ENCODE results near the gene SLC38A5. TPM values are rescaled to one million over a fixed set of nuclear protein-coding genes. Genes with fewer than 3 reads are reported as not detected.

Gene SLC38A5
- total RNA-seq, 1 donor from 2014 or later = 15.7 TPM

GRCh38 chrX:48507246-48507645 is 37.2 kb upstream of the SLC38A5 start:
- no peak overlapping the region for H3K4me3 ChIP-seq (ENCODE audit: low read depth, low read length)
- no peak for DNase-seq (ENCODE audit: low read depth)
- TF ChIP-seq, protein P1, sequence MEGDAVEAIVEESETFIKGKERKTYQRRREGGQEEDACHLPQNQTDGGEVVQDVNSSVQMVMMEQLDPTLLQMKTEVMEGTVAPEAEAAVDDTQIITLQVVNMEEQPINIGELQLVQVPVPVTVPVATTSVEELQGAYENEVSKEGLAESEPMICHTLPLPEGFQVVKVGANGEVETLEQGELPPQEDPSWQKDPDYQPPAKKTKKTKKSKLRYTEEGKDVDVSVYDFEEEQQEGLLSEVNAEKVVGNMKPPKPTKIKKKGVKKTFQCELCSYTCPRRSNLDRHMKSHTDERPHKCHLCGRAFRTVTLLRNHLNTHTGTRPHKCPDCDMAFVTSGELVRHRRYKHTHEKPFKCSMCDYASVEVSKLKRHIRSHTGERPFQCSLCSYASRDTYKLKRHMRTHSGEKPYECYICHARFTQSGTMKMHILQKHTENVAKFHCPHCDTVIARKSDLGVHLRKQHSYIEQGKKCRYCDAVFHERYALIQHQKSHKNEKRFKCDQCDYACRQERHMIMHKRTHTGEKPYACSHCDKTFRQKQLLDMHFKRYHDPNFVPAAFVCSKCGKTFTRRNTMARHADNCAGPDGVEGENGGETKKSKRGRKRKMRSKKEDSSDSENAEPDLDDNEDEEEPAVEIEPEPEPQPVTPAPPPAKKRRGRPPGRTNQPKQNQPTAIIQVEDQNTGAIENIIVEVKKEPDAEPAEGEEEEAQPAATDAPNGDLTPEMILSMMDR (conservative IDR thresholded peaks at IDR 0.05; ENCODE audit: low read depth, low read length) = no peak

- H3K4me3 ChIP-seq (ENCODE audit: low read depth, low read length) = no peak overlapping the region
- peak; percentile 31 for DNase-seq (ENCODE audit: low read depth)
- TF ChIP-seq, protein P1 (conservative IDR thresholded peaks at IDR 0.05; ENCODE audit: low read depth, low read length) = no peak
These were observed 35.4 kb upstream of the SLC38A5 start for GRCh38 chrX:48505481-48505880.

DNA sequence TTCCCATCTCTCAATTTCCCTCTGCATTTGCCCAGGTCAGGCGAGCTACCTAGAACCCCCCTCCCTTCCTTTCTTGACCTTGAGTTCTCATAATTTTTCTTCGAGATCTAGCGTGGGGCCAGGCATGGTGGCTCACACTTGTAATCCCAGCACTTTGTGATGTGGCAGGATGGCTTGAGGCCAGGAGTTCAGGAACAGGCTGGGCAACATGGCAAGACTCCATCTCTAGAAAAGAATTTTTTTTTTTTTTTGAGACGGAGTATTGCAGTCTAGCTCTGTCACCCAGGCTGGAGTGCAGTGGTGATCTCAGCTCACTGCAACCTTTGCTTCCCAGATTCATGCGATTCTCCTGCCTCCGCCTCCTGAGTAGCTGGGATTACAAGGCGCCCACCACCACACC is 34.2 kb upstream of the SLC38A5 start:
- no peak overlapping the region for H3K4me3 ChIP-seq (ENCODE audit: low read depth, low read length)
- DNase-seq (ENCODE audit: low read depth) = no peak
- TF ChIP-seq, protein P1 (conservative IDR thresholded peaks at IDR 0.05; ENCODE audit: low read depth, low read length) = no peak

- TF ChIP-seq, protein P1 (conservative IDR thresholded peaks at IDR 0.05; ENCODE audit: low read depth, low read length) = no peak
- DNase-seq (ENCODE audit: low read depth) = peak; percentile 63
- H3K4me3 ChIP-seq (ENCODE audit: low read depth, low read length) = no peak overlapping the region
These were observed 28.3 kb upstream of the SLC38A5 start for GRCh38 chrX:48498374-48498809.

- no peak for DNase-seq (ENCODE audit: low read depth)
- TF ChIP-seq, protein P1 (conservative IDR thresholded peaks at IDR 0.05; ENCODE audit: low read depth, low read length) = no peak
- H3K4me3 ChIP-seq (ENCODE audit: low read depth, low read length) = no peak overlapping the region
These were observed 27.8 kb upstream of the SLC38A5 start for GRCh38 chrX:48497871-48498270.

- no peak overlapping the region for H3K4me3 ChIP-seq (ENCODE audit: low read depth, low read length)
- DNase-seq (ENCODE audit: low read depth) = no peak
- TF ChIP-seq, protein P1 (conservative IDR thresholded peaks at IDR 0.05; ENCODE audit: low read depth, low read length) = no peak
These were observed 26.6 kb upstream of the SLC38A5 start for GRCh38 chrX:48496660-48497059.

- no peak overlapping the region for H3K4me3 ChIP-seq (ENCODE audit: low read depth, low read length)
- TF ChIP-seq, protein P1 (conservative IDR thresholded peaks at IDR 0.05; ENCODE audit: low read depth, low read length) = peak; percentile 45
- DNase-seq (ENCODE audit: low read depth) = no peak
These were observed 23.9 kb upstream of the SLC38A5 start for GRCh38 chrX:48493890-48494364.
